Measurements from ENCODE around the gene EDDM3A. TPM values are rescaled to one million over a fixed set of nuclear protein-coding genes. Genes with fewer than 3 reads are reported as not detected.

EDDM3A gene
- polyA plus RNA-seq, 1 of the 3 experiments (the other 2 are of a cell fraction), result not detected

- no peak for DNase-seq
- 24% methylated on average over 12 of the region's 13 CpGs for WGBS (ENCODE audit: low lambda C conversion rate)
- Histone ChIP-seq H3K4me3 (ENCODE audit: low read depth in 2 of 2, low read length in 1 of 2) (no peak overlapping the region), H3K79me2 (ENCODE audit: insufficient read depth) (no peaks in the 10 kb centered on the region), H2AFZ (ENCODE audit: low read depth) (no peak overlapping the region), H3F3A (replicated peaks; ENCODE audit: insufficient read depth) (no peaks in the 10 kb centered on the region), H3K36me3 (replicated peaks in 1 of 2; ENCODE audit: control insufficient read depth in 1 of 2, insufficient read depth in 2 of 2, low read length in 1 of 2) (no peaks in the 10 kb centered on the region), H3K27ac (ENCODE audit: low read depth in 2 of 2, low read length in 1 of 2) (no peak overlapping the region), H3K9ac (no peak overlapping the region), H3K4me2 (no peak overlapping the region), H3K4me1 (ENCODE audit: control insufficient read depth in 1 of 2, insufficient read depth in 2 of 2, low read depth in 1 of 2, low read length in 1 of 2) (no peaks in the 10 kb centered on the region), H3K27me3 (ENCODE audit: insufficient read depth) (peaks cover 24% of the 10 kb centered on the region; the same call in 1 of the 2 replicates), H3K9me2 (no peaks in the 10 kb centered on the region), H3K9me3 (no peaks in the 10 kb centered on the region), H4K20me1 (ENCODE audit: insufficient read depth) (no peaks in the 10 kb centered on the region)
- ChIA-PET CTCF (no interaction called here), POLR2A (no interaction called here)
- TF ChIP-seq TAF1 (IDR thresholded peaks at IDR 0.05; ENCODE audit: borderline replicate concordance, low read depth, low read length), result no peak
- no peak for TF ChIP-seq ZBTB33 (IDR thresholded peaks at IDR 0.05; ENCODE audit: borderline replicate concordance, low read depth)
- no peak for TF ChIP-seq GATA2 (CRISPR knock-in tag; IDR thresholded peaks at IDR 0.05)
- no peak for TF ChIP-seq MXI1 (IDR thresholded peaks at IDR 0.05; ENCODE audit: low read depth, low read length)
- no peak for TF ChIP-seq GABPA (IDR thresholded peaks at IDR 0.05; ENCODE audit: low read depth)
- no peak for TF ChIP-seq FOXJ3 (CRISPR knock-in tag; IDR thresholded peaks at IDR 0.05)
- TF ChIP-seq PBX3 (IDR thresholded peaks at IDR 0.05), result no peak
- no peak for TF ChIP-seq RXRA (IDR thresholded peaks at IDR 0.05; ENCODE audit: borderline replicate concordance, low read depth)
- no peak for TF ChIP-seq RFX5 (IDR thresholded peaks at IDR 0.05; ENCODE audit: low read length)
- no peak for TF ChIP-seq USF1 (IDR thresholded peaks at IDR 0.05; ENCODE audit: borderline replicate concordance, low read depth)
- no peak for TF ChIP-seq SIN3A (IDR thresholded peaks at IDR 0.05; ENCODE audit: borderline replicate concordance, low read depth, low read length)
- no peak for TF ChIP-seq MAX (IDR thresholded peaks at IDR 0.05; ENCODE audit: low read depth)
Measured at GRCh38 chr14:20790464-20791116, 44.9 kb downstream of the EDDM3A start.

GRCh38 chr14:20791187-20791586 lies 45.5 kb downstream of the EDDM3A start:
- no peaks in the 10 kb centered on the region for H3K4me1 ChIP-seq (ENCODE audit: control insufficient read depth in 1 of 2, insufficient read depth in 2 of 2, low read depth in 1 of 2, low read length in 1 of 2)
- H3K36me3 ChIP-seq (replicated peaks in 1 of 2; ENCODE audit: control insufficient read depth in 1 of 2, insufficient read depth in 2 of 2, low read length in 1 of 2), result no peaks in the 10 kb centered on the region
- H3K9ac ChIP-seq, result no peak overlapping the region
- 17% methylated on average over 7 of the region's 7 CpGs for WGBS (ENCODE audit: low lambda C conversion rate)
- no peak overlapping the region for H2AFZ ChIP-seq (ENCODE audit: low read depth)
- no peaks in the 10 kb centered on the region for H3K9me2 ChIP-seq
- no peaks in the 10 kb centered on the region for H3F3A ChIP-seq (replicated peaks; ENCODE audit: insufficient read depth)
- H3K79me2 ChIP-seq (ENCODE audit: insufficient read depth), result no peaks in the 10 kb centered on the region
- DNase-seq, result no peak
- H3K4me2 ChIP-seq, result no peak overlapping the region
- no peak for TF ChIP-seq USF1 (IDR thresholded peaks at IDR 0.05; ENCODE audit: borderline replicate concordance, low read depth)
- TF ChIP-seq PBX3 (IDR thresholded peaks at IDR 0.05), result no peak
- no peak for TF ChIP-seq TAF1 (IDR thresholded peaks at IDR 0.05; ENCODE audit: borderline replicate concordance, low read depth, low read length)
- no peak for TF ChIP-seq RFX5 (IDR thresholded peaks at IDR 0.05; ENCODE audit: low read length)
- TF ChIP-seq TCF12 (IDR thresholded peaks at IDR 0.05), result no peak
- no peak for TF ChIP-seq YY1 (IDR thresholded peaks at IDR 0.05; ENCODE audit: low read depth)
- no peak for TF ChIP-seq CHD2 (IDR thresholded peaks at IDR 0.05; ENCODE audit: low read length, partially characterized antibody)
- TF ChIP-seq CTCF (IDR thresholded peaks at IDR 0.05), result no peak
- POLR2A ChIA-PET, result no interaction called here
- H3K27ac ChIP-seq (ENCODE audit: low read depth in 2 of 2, low read length in 1 of 2), result no peak overlapping the region
- H4K20me1 ChIP-seq (ENCODE audit: insufficient read depth), result no peaks in the 10 kb centered on the region
- H3K4me3 ChIP-seq (ENCODE audit: low read depth in 2 of 2, low read length in 1 of 2), result no peak overlapping the region
- no peaks in the 10 kb centered on the region for H3K9me3 ChIP-seq
- peaks cover 23% of the 10 kb centered on the region; the same call in 1 of the 2 replicates for H3K27me3 ChIP-seq (ENCODE audit: insufficient read depth)
- CTCF ChIA-PET, result no interaction called here
